Caco-2 (cell line): ENCODE measurements around the gene ACTN1. TPM values are rescaled to one million over a fixed set of nuclear protein-coding genes. Genes with fewer than 3 reads are reported as not detected.

Experiments
- BruUV-seq: library from RNA; stranded (reverse); fragments of 400-500 nt; replicated peaks from 2 replicates; lab custom pipeline; 2021; lab: Mats Ljungman, UMichigan
- CTCF ChIA-PET: fragments of 300-600 bp; sonication (Branson Sonifier 250); formaldehyde crosslinking; loops from one replicate; lab custom pipeline; 2022; ENCODE audit warnings: antibody characterized with exemption; lab: Charles Lee
- POLR2A ChIA-PET: fragments of 300-600 bp; sonication (Branson Sonifier 250); formaldehyde crosslinking; loops from one replicate; lab custom pipeline; 2022; ENCODE audit warnings: antibody characterized with exemption; lab: Charles Lee
- DNase-seq, 2 experiments: peaks; one replicate each; pipeline versions ENCODE4 v3.0.0 to v3.0.0-alpha.2; 2020 to 2022
- H3K27me3 ChIP-seq: replicated peaks from 2 replicates; pipeline ENCODE4 v1.6.0; 2011; ENCODE audit warnings: low read length; ENCODE audit not compliant: control insufficient read depth, insufficient read depth
- H3K36me3 ChIP-seq: 2 replicates; pipeline ENCODE4 v1.5.1; 2011; ENCODE audit warnings: low read length; ENCODE audit not compliant: control insufficient read depth, insufficient read depth
- H3K4me1 ChIP-seq: fragments of 250-450 bp; sonication (Bioruptor Pico); 2 replicates; pipeline ENCODE4 v1.5.1; 2020; ENCODE audit warnings: mild to moderate bottlenecking
- H3K4me3 ChIP-seq: 2 replicates; pipeline ENCODE4 v1.5.1; 2011; ENCODE audit warnings: low read depth, mild to moderate bottlenecking, control low read depth, low read length
- H3K9me3 ChIP-seq: fragments of 250-450 bp; sonication (Bioruptor Pico); 2 replicates; pipeline ENCODE4 v1.5.1; 2020; ENCODE audit warnings: mild to moderate bottlenecking, moderate library complexity
- H3K27ac Mint-ChIP-seq: one replicate; pipeline ENCODE4 v1.8.0; 2022; ENCODE audit warnings: mixed read lengths; ENCODE audit not compliant: unreplicated experiment
- H3K27me3 Mint-ChIP-seq: one replicate; pipeline ENCODE4 v1.8.0; 2022; ENCODE audit warnings: mixed read lengths; ENCODE audit not compliant: insufficient read depth, unreplicated experiment
- H3K36me3 Mint-ChIP-seq: one replicate; pipeline ENCODE4 v1.8.0; 2022; ENCODE audit warnings: mild to moderate bottlenecking, mixed read lengths; ENCODE audit not compliant: insufficient read depth, unreplicated experiment
- H3K4me1 Mint-ChIP-seq: one replicate; pipeline ENCODE4 v1.8.0; 2022; ENCODE audit warnings: low read depth, mixed read lengths; ENCODE audit not compliant: unreplicated experiment
- H3K4me3 Mint-ChIP-seq: one replicate; pipeline ENCODE4 v1.8.0; 2022; ENCODE audit warnings: mild to moderate bottlenecking, moderate library complexity, mixed read lengths; ENCODE audit not compliant: unreplicated experiment
- H3K9me3 Mint-ChIP-seq: one replicate; pipeline ENCODE4 v1.8.0; 2022; ENCODE audit warnings: mixed read lengths; ENCODE audit not compliant: unreplicated experiment
- CTCF ChIP-seq, 2 experiments: fragments of 200-600 bp in 1 of 2; IDR thresholded peaks; 1 replicate in 1 of 2; 2 replicates in 1 of 2; pipeline versions ENCODE4 v1.5.1 to v1.8.0; 2011 to 2022; ENCODE audit warnings: antibody characterized with exemption in 1 of 2, control low read depth in 1 of 2, inconsistent platforms in 1 of 2, low read depth in 1 of 2, low read length in 1 of 2, mild to moderate bottlenecking in 1 of 2, moderate library complexity in 1 of 2; ENCODE audit not compliant: insufficient read depth in 1 of 2, severe bottlenecking in 1 of 2, unreplicated experiment in 1 of 2
- intact Hi-C: fragments of 100-400 bp; cut with micrococcal nuclease; formaldehyde crosslinking; loops from one replicate; pipeline ENCODE4 v1.10.0; 2022; ENCODE audit not compliant: unreplicated experiment
- total RNA-seq: library from RNA; stranded (reverse); gene quantifications from 2 replicates; pipeline ENCODE4 v1.2.3, GENCODE V29; 2022

Gene ACTN1
- total RNA-seq, 1 experiment from 2014 or later = 170 TPM

DNA sequence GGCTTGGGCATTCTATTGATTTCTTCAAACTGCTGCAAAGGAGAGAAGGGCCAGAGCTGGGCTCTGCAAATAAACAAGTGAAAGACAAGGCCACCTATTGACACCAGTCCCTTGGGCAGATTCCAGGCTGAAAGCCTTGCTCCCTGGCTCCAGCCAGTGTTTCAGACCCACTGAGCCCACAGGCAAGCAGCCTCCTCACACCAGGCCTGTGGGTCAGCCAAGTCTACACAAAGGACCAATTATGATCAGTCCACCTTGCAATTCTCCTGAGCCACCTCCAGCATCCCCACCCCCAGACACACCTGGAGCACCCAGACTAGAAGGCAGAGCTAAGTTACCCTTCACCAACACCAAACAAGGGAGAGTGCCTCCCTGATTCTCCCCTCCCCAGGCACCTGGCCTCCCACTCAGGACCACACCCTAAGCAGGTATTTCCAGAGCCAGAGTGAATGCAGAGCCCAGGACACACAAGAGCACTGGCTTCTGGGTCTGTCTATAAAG, 13.8 kb downstream of the ACTN1 start:
- H3K4me3 ChIP-seq = no peak overlapping the region
- CTCF ChIA-PET = interaction anchor here (1.0 kb wide), 1 partner anchor 14 kb away, joined by 5 read pairs; no protein-coding TSS in a partner anchor
- H3K4me1 Mint-ChIP-seq = peaks cover 30% of the 10 kb centered on the region
- no TSS peak for BruUV-seq
- intact Hi-C loops = no loop called here
- H3K36me3 Mint-ChIP-seq = peaks cover 36% of the 10 kb centered on the region
- DNase-seq = peak; percentile 38 to 75
- no peak for TF ChIP-seq CTCF (IDR thresholded peaks at IDR 0.05; ENCODE audit: insufficient read depth in 1 of 2, low read depth in 1 of 2, low read length in 1 of 2, severe bottlenecking in 1 of 2, unreplicated experiment in 1 of 2)
- H3K27ac Mint-ChIP-seq = peak overlapping the region; percentile 90
- POLR2A ChIA-PET = interaction anchor here (0.9 kb wide), 1 partner anchor 25 kb away, joined by 3 read pairs; no protein-coding TSS in a partner anchor
- H3K9me3 Mint-ChIP-seq = no peaks in the 10 kb centered on the region
- H3K4me1 ChIP-seq = peaks cover 55% of the 10 kb centered on the region
- no peaks in the 10 kb centered on the region for H3K27me3 ChIP-seq
- 0 out of 2 replicates have a peak, but pooled peaks cover 1% of the 10 kb centered on the region for H3K36me3 ChIP-seq
- no peaks in the 10 kb centered on the region for H3K9me3 ChIP-seq
- H3K4me3 Mint-ChIP-seq = peak overlapping the region; percentile 33
- H3K27me3 Mint-ChIP-seq = no peaks in the 10 kb centered on the region

DNA sequence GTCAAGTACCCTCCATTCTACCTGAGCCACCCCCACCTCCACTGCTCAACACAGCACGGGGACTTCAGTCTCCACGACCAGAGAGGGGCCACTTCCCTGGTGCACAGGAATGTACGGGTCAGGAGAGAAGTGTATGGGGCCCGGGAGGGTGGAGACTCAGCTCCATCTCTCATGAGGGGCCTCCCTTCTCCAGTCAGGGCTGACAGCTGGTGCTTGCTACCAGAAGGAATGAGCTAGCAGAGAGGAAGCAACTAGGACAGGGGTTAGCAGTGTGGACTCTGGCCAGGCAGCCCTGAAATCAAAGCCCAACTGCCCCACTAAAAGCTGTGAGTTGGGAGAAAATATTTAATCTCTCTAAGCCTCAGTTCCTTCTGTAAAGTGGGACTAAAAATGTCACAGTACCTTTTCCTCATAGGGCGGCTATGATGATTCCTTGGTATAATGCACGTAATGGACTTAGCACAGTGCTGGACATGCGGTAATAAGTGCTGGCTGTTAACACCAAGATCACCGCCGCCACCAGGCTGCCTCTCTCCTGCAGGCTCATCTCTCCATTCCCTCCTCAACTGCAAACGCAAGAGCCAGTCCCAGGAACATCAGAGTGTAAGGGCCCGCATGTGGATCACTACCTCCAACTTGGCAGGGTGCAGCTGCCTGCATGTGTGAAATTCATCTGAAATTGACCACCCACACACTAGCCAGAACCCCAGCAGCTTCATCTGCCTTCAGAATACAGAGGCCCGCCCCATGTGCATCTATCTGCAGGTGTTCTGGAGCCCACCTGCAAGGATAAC, 14.6 kb downstream of the ACTN1 start:
- peaks cover 29% of the 10 kb centered on the region for H3K4me1 Mint-ChIP-seq
- Histone ChIP-seq H3K4me1 (peaks cover 47% of the 10 kb centered on the region), H3K9me3 (no peaks in the 10 kb centered on the region), H3K4me3 (no peak overlapping the region), H3K36me3 (0 out of 2 replicates have a peak, but pooled peaks cover 1% of the 10 kb centered on the region), H3K27me3 (no peaks in the 10 kb centered on the region)
- H3K4me3 Mint-ChIP-seq = no peak overlapping the region
- H3K27ac Mint-ChIP-seq = no peak overlapping the region
- no peak for TF ChIP-seq CTCF (IDR thresholded peaks at IDR 0.05; ENCODE audit: insufficient read depth in 1 of 2, low read depth in 1 of 2, low read length in 1 of 2, severe bottlenecking in 1 of 2, unreplicated experiment in 1 of 2)
- H3K9me3 Mint-ChIP-seq = no peaks in the 10 kb centered on the region
- ChIA-PET CTCF (interaction anchor here (1.0 kb wide), 1 partner anchor 15 kb away, joined by 5 read pairs; no protein-coding TSS in a partner anchor), POLR2A (no interaction called here)
- intact Hi-C loops = no loop called here
- BruUV-seq = no TSS peak
- no peaks in the 10 kb centered on the region for H3K27me3 Mint-ChIP-seq
- H3K36me3 Mint-ChIP-seq = peaks cover 42% of the 10 kb centered on the region
- peak; percentile 18 to 73 for DNase-seq

- Mint-ChIP-seq H3K27me3 (no peaks in the 10 kb centered on the region), H3K4me1 (peaks cover 15% of the 10 kb centered on the region), H3K27ac (peak overlapping the region; percentile 27), H3K9me3 (no peaks in the 10 kb centered on the region), H3K36me3 (peaks cover 47% of the 10 kb centered on the region), H3K4me3 (no peak overlapping the region)
- POLR2A ChIA-PET = no interaction called here
- H3K9me3 ChIP-seq = no peaks in the 10 kb centered on the region
- no peak for DNase-seq
- no peaks in the 10 kb centered on the region for H3K27me3 ChIP-seq
- CTCF ChIA-PET = no interaction called here
- no peak overlapping the region for H3K4me3 ChIP-seq
- peaks cover 41% of the 10 kb centered on the region for H3K4me1 ChIP-seq
- no peak for TF ChIP-seq CTCF (IDR thresholded peaks at IDR 0.05; ENCODE audit: insufficient read depth in 1 of 2, low read depth in 1 of 2, low read length in 1 of 2, severe bottlenecking in 1 of 2, unreplicated experiment in 1 of 2)
- H3K36me3 ChIP-seq = 0 out of 2 replicates have a peak, but pooled peaks cover 1% of the 10 kb centered on the region
- intact Hi-C loops = no loop called here
- no TSS peak for BruUV-seq
These were observed 16.4 kb downstream of the ACTN1 start for GRCh38 chr14:68962681-68963080.
